H1 (cell line): Measurements from ENCODE around the gene DNAJB8. TPM values are rescaled to one million over a fixed set of nuclear protein-coding genes. Genes with fewer than 3 reads are reported as not detected.

Source experiments
- CTCF ChIA-PET: fragments of 300-600 bp; sonication (Branson Sonifier 250); formaldehyde crosslinking; loops from one replicate; lab custom pipeline; 2021; ENCODE audit not compliant: partially characterized antibody; lab: Charles Lee
- POLR2A ChIA-PET: fragments of 300-600 bp; sonication (Branson Sonifier 250); formaldehyde crosslinking; loops from one replicate; lab custom pipeline; 2021; ENCODE audit warnings: inconsistent platforms; ENCODE audit not compliant: partially characterized antibody; lab: Charles Lee
- DNase-seq, 2 experiments: peaks; one replicate each; pipeline versions ENCODE4 v3.0.0 to v3.0.0-alpha.2; 2010 to 2022; ENCODE audit warnings: low spot score in 2 of 2, low read depth in 1 of 2, mixed read lengths in 1 of 2
- FAIRE-seq: peaks from 2 replicates; lab custom pipeline; 2011; peaks lifted over from hg19 to GRCh38; lab: Jason Lieb, UNC
- H2AFZ ChIP-seq: 2 replicates; pipeline ENCODE4 v1.8.1; 2012; ENCODE audit warnings: low read length, inconsistent platforms
- H2AK5ac ChIP-seq: 2 replicates; pipeline ENCODE4 v1.6.1; 2013; ENCODE audit warnings: low read depth, low read length
- H2BK120ac ChIP-seq: replicated peaks from 2 replicates; pipeline ENCODE3; 2013; ENCODE audit warnings: low read depth, low read length, inconsistent platforms
- H2BK12ac ChIP-seq: 2 replicates; pipeline ENCODE4 v1.6.1; 2013; ENCODE audit warnings: low read depth, low read length
- H2BK15ac ChIP-seq: 2 replicates; pipeline ENCODE4 v1.6.1; 2013; ENCODE audit warnings: low read length
- H2BK20ac ChIP-seq: 2 replicates; pipeline ENCODE4 v1.6.1; 2013; ENCODE audit warnings: low read length
- H2BK5ac ChIP-seq: 2 replicates; pipeline ENCODE4 v1.6.1; 2013; ENCODE audit warnings: low read depth, low read length
- H3K14ac ChIP-seq: 2 replicates; pipeline ENCODE4 v1.6.1; 2013; ENCODE audit warnings: inconsistent platforms; ENCODE audit not compliant: insufficient read length
- H3K18ac ChIP-seq: 2 replicates; pipeline ENCODE4 v1.6.1; 2013; ENCODE audit warnings: low read length; ENCODE audit errors: extremely low read depth
- H3K23ac ChIP-seq: 2 replicates; pipeline ENCODE4 v1.6.1; 2013; ENCODE audit warnings: inconsistent platforms; ENCODE audit not compliant: insufficient read length
- H3K23me2 ChIP-seq: 2 replicates; pipeline ENCODE4 v1.6.1; 2013; ENCODE audit warnings: low read depth, low read length
- H3K27ac ChIP-seq: 2 replicates; pipeline ENCODE4 v1.6.1; 2011; ENCODE audit warnings: low read depth, low read length, inconsistent platforms
- H3K27me3 ChIP-seq, 4 experiments: replicated peaks in 1 of 4; 1 replicate in 1 of 4; 2 replicates in 3 of 4; pipeline versions ENCODE4 v1.6.1 to v1.8.1; 2011 to 2013; ENCODE audit warnings: low read length in 3 of 4, mild to moderate bottlenecking in 3 of 4, inconsistent platforms in 2 of 4, mixed read lengths in 2 of 4, moderate library complexity in 1 of 4; ENCODE audit not compliant: control insufficient read depth in 3 of 4, insufficient read depth in 3 of 4; ENCODE audit errors: extremely low read depth in 1 of 4
- H3K36me3 ChIP-seq, 4 experiments: 2 replicates each; pipeline versions ENCODE4 v1.6.1 to v1.8.1; 2011 to 2013; ENCODE audit warnings: mild to moderate bottlenecking in 4 of 4, low read length in 3 of 4, moderate library complexity in 2 of 4, control low read depth in 1 of 4, inconsistent platforms in 1 of 4; ENCODE audit not compliant: insufficient read depth in 4 of 4, control insufficient read depth in 2 of 4
- H3K4ac ChIP-seq: replicated peaks from 2 replicates; pipeline ENCODE3; 2013; ENCODE audit warnings: low read length, low read depth, mixed read lengths, inconsistent platforms; ENCODE audit not compliant: insufficient read length
- H3K4me1 ChIP-seq, 4 experiments: replicated peaks in 1 of 4; 1 replicate in 1 of 4; 2 replicates in 3 of 4; pipeline versions ENCODE4 v1.6.1 to v1.8.1; 2011 to 2013; ENCODE audit warnings: low read length in 3 of 4, inconsistent platforms in 2 of 4, mixed read lengths in 1 of 4; ENCODE audit not compliant: insufficient read depth in 4 of 4, control insufficient read depth in 3 of 4
- H3K4me2 ChIP-seq, 2 experiments: 2 replicates each; pipeline versions ENCODE4 v1.6.1 to v1.8.1; 2011 to 2013; ENCODE audit warnings: low read depth in 2 of 2, low read length in 2 of 2, control low read depth in 1 of 2, inconsistent platforms in 1 of 2, mild to moderate bottlenecking in 1 of 2; ENCODE audit not compliant: insufficient read depth in 1 of 2
- H3K4me3 ChIP-seq, 4 experiments: fragments of 200-600, 300-600 bp in 1 of 4; sonication (generic), shearing (Covaris generic), sonication (Bioruptor Twin) in 1 of 4; 2 replicates each; pipeline versions ENCODE4 v1.5.1 to v1.8.1; 2011 to 2016; ENCODE audit warnings: low read length in 4 of 4, low read depth in 3 of 4, control low read depth in 2 of 4, inconsistent platforms in 2 of 4, mild to moderate bottlenecking in 2 of 4, mixed read lengths in 1 of 4, moderate library complexity in 1 of 4; ENCODE audit not compliant: insufficient read depth in 2 of 4; ENCODE audit errors: extremely low read depth in 1 of 4
- H3K56ac ChIP-seq: replicated peaks from 2 replicates; pipeline ENCODE3; 2013; ENCODE audit warnings: low read depth, mild to moderate bottlenecking, mixed read lengths, low read length, inconsistent platforms; ENCODE audit not compliant: insufficient read length
- H3K79me1 ChIP-seq: 2 replicates; pipeline ENCODE4 v1.6.1; 2013; ENCODE audit warnings: low read depth, low read length, control low read depth
- H3K79me2 ChIP-seq, 2 experiments: 2 replicates each; pipeline versions ENCODE4 v1.6.1 to v1.8.1; 2012 to 2013; ENCODE audit warnings: low read length in 2 of 2, mild to moderate bottlenecking in 2 of 2, inconsistent platforms in 1 of 2; ENCODE audit not compliant: insufficient read depth in 2 of 2, control insufficient read depth in 1 of 2
- H3K9ac ChIP-seq, 4 experiments: replicated peaks in 1 of 4; 1 replicate in 1 of 4; 2 replicates in 3 of 4; pipeline versions ENCODE4 v1.6.1 to v1.8.1; 2011 to 2013; ENCODE audit warnings: low read depth in 3 of 4, low read length in 3 of 4, control low read depth in 2 of 4, mild to moderate bottlenecking in 2 of 4, moderate library complexity in 2 of 4, inconsistent platforms in 1 of 4; ENCODE audit errors: extremely low read depth in 1 of 4
- H3K9me3 ChIP-seq, 2 experiments: 2 replicates each; pipeline versions ENCODE4 v1.6.1 to v1.8.1; 2012 to 2013; ENCODE audit warnings: mild to moderate bottlenecking in 2 of 2, moderate library complexity in 2 of 2, control low read depth in 1 of 2, inconsistent platforms in 1 of 2, low read depth in 1 of 2, low read length in 1 of 2, mixed read lengths in 1 of 2; ENCODE audit not compliant: insufficient read depth in 2 of 2
- H4K20me1 ChIP-seq, 2 experiments: replicated peaks in 1 of 2; 2 replicates each; pipeline versions ENCODE3 to v1.8.1; 2011 to 2013; ENCODE audit warnings: inconsistent platforms in 2 of 2, low read length in 2 of 2, mild to moderate bottlenecking in 1 of 2; ENCODE audit not compliant: insufficient read depth in 2 of 2, control insufficient read depth in 1 of 2
- H4K5ac ChIP-seq: 2 replicates; pipeline ENCODE4 v1.6.1; 2013; ENCODE audit warnings: low read length, low read depth, mixed read lengths, inconsistent platforms; ENCODE audit not compliant: insufficient read length
- H4K8ac ChIP-seq: 2 replicates; pipeline ENCODE4 v1.8.0; 2013; ENCODE audit warnings: mild to moderate bottlenecking, moderate library complexity, low read length, inconsistent platforms; ENCODE audit not compliant: insufficient read depth; ENCODE audit errors: extremely low read depth
- H4K91ac ChIP-seq: replicated peaks from 2 replicates; pipeline ENCODE3; 2013; ENCODE audit warnings: low read length, mixed read lengths, inconsistent platforms; ENCODE audit not compliant: insufficient read length
- SIX5 ChIP-seq: IDR thresholded peaks from 2 replicates; pipeline ENCODE4 v1.6.1; 2011; ENCODE audit warnings: mild to moderate bottlenecking, low read depth, low read length
- SP2 ChIP-seq: IDR thresholded peaks from 2 replicates; pipeline ENCODE4 v1.6.1; 2012; ENCODE audit warnings: mild to moderate bottlenecking, low read length, inconsistent platforms
- WGBS, 2 experiments: shearing (Covaris generic) in 1 of 2; methylation state at CpG; one replicate each; pipeline versions ENCODE4 v1.1.6 to v1.1.7; 2013 to 2015; ENCODE audit warnings: low lambda C conversion rate in 2 of 2, mixed read lengths in 2 of 2, inconsistent platforms in 1 of 2, low coverage in 1 of 2, missing lambda C conversion rate in 1 of 2; ENCODE audit not compliant: insufficient replicate concordance in 2 of 2, insufficient coverage in 1 of 2, insufficient read length in 1 of 2; ENCODE audit errors: extremely low coverage in 1 of 2, missing lambda C conversion rate in 1 of 2; 5-methylcytosine and 5-hydroxymethylcytosine counted together
- polyA plus RNA-seq, 7 experiments: library from polyadenylated mRNA; depleted of rRNA in 3 of 7; stranded (reverse) in 5 of 7; unstranded in 2 of 7; fragments of >200 nt in 5 of 7; fragments of 200-250 nt in 2 of 7; gene quantifications; 1 replicate in 5 of 7; 2 replicates in 1 of 7; 4 replicates in 1 of 7; pipeline versions ENCODE4 v1.2.1 to v1.2.3, GENCODE V29; 2011 to 2013; ENCODE audit warnings: missing spikeins in 2 of 7, mixed read lengths in 2 of 7
- total RNA-seq: library from RNA; stranded (reverse); fragmentation: NEBNext Ultra II Directional; extraction: Animal tissue kit (Norgen Biotek cat#: 25700); gene quantifications from 2 replicates; pipeline ENCODE4 v1.2.1, GENCODE V29; 2021

Gene DNAJB8
- total and polyA plus RNA-seq, 2 of the 8 experiments (the other 6 are each of a cell fraction or from before 2014, with no cell fraction given) = not detected

- Histone ChIP-seq H3K79me1 (no peaks in the 10 kb centered on the region), H3K9me3 (no peaks in the 10 kb centered on the region), H2BK20ac (no peak overlapping the region), H4K8ac (no peak overlapping the region), H3K27ac (no peak overlapping the region), H3K79me2 (no peaks in the 10 kb centered on the region), H3K36me3 (peaks cover 0 to 12% (median 0%) of the 10 kb centered on the region in 4 experiments; a peak in 1 of 8 replicates), H2BK120ac (no peak overlapping the region), H3K27me3 (peaks cover 87 to 100% (median 99%) of the 10 kb centered on the region in 4 experiments), H4K5ac (no peak overlapping the region)
- POLR2A ChIA-PET = interaction anchor here (1.2 kb wide), 1 partner anchor 10 kb away, joined by 6 read pairs; no protein-coding TSS in a partner anchor
- TF ChIP-seq SIX5 (no peak), SP2 (no peak)
- TF ChIP-seq, all 59 proteins: peak for 0
- H3K14ac ChIP-seq = no peak overlapping the region
- no peak overlapping the region for H2BK15ac ChIP-seq
- no peak overlapping the region for H2AFZ ChIP-seq
- H3K4ac ChIP-seq = no peak overlapping the region
- H3K23me2 ChIP-seq = peaks cover 27% of the 10 kb centered on the region; the same call in 1 of the 2 replicates
- CTCF ChIA-PET = interaction anchor here (0.8 to 3.7 kb wide), 4 partner anchors 49 to 97 kb away, joined by 3 to 38 read pairs (median 8); no protein-coding TSS in a partner anchor
- FAIRE-seq (no peak), DNase-seq (no peak)
- H4K91ac ChIP-seq = no peak overlapping the region
- no peak overlapping the region; the same call in 1 of the 2 replicates for H3K18ac ChIP-seq
- H3K23ac ChIP-seq = no peak overlapping the region
- H3K4me2 ChIP-seq = peak overlapping the region; percentile 63 to 95
- peaks cover 5 to 83% (median 55%) of the 10 kb centered on the region in 4 experiments for H3K4me1 ChIP-seq
- no peak overlapping the region for H3K56ac ChIP-seq
- peaks cover 13 to 21% of the 10 kb centered on the region in 2 experiments for H4K20me1 ChIP-seq
- WGBS, 2 experiments = 6% methylated on average over 14 of the region's 18 CpGs; no CpG with 5 or more reads in 1 of the 2 experiments
- 0 out of 2 replicates have a peak overlapping the region, but pooled peaks have one; percentile 84 for H2BK12ac ChIP-seq
- H2BK5ac ChIP-seq = no peak overlapping the region
- H3K4me3 ChIP-seq = peak overlapping the region; percentile 16 to 63 (median 26); a peak in 6 of 8 replicates
- no peak overlapping the region for H2AK5ac ChIP-seq
- H3K9ac ChIP-seq = no peak overlapping the region
Observed at GRCh38 chr3:128487538-128487812, 20.8 kb upstream of the DNAJB8 start.
